Measurements from ENCODE around the gene ROR1.

- TF ChIP-seq CTCF (IDR thresholded peaks at IDR 0.05 in 2 of 3, conservative IDR thresholded peaks at IDR 0.05 in 1 of 3; ENCODE audit: borderline replicate concordance in 1 of 3, insufficient read depth in 1 of 3, low read depth in 2 of 3, low read length in 2 of 3) (no peak), POLR2A (IDR thresholded peaks at IDR 0.05; ENCODE audit: borderline replicate concordance, extremely low read depth, insufficient read depth, insufficient read length) (no peak), TCF7L2 (IDR thresholded peaks at IDR 0.05; ENCODE audit: borderline replicate concordance, extremely low read depth, insufficient read depth, insufficient read length) (no peak), ELF1 (IDR thresholded peaks at IDR 0.05; ENCODE audit: borderline replicate concordance, low read depth) (no peak), ZNF274 (IDR thresholded peaks at IDR 0.05; ENCODE audit: low read depth, low read length) (no peak), EZH2 (IDR thresholded peaks at IDR 0.05) (no peak)
- TF ChIP-seq, protein P1, sequence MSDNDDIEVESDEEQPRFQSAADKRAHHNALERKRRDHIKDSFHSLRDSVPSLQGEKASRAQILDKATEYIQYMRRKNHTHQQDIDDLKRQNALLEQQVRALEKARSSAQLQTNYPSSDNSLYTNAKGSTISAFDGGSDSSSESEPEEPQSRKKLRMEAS (IDR thresholded peaks at IDR 0.05), result no peak
- TF ChIP-seq, protein P2, sequence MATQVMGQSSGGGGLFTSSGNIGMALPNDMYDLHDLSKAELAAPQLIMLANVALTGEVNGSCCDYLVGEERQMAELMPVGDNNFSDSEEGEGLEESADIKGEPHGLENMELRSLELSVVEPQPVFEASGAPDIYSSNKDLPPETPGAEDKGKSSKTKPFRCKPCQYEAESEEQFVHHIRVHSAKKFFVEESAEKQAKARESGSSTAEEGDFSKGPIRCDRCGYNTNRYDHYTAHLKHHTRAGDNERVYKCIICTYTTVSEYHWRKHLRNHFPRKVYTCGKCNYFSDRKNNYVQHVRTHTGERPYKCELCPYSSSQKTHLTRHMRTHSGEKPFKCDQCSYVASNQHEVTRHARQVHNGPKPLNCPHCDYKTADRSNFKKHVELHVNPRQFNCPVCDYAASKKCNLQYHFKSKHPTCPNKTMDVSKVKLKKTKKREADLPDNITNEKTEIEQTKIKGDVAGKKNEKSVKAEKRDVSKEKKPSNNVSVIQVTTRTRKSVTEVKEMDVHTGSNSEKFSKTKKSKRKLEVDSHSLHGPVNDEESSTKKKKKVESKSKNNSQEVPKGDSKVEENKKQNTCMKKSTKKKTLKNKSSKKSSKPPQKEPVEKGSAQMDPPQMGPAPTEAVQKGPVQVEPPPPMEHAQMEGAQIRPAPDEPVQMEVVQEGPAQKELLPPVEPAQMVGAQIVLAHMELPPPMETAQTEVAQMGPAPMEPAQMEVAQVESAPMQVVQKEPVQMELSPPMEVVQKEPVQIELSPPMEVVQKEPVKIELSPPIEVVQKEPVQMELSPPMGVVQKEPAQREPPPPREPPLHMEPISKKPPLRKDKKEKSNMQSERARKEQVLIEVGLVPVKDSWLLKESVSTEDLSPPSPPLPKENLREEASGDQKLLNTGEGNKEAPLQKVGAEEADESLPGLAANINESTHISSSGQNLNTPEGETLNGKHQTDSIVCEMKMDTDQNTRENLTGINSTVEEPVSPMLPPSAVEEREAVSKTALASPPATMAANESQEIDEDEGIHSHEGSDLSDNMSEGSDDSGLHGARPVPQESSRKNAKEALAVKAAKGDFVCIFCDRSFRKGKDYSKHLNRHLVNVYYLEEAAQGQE (IDR thresholded peaks at IDR 0.05; ENCODE audit: low read depth), result no peak
Observed at GRCh38 chr1:63739452-63739851, 34.4 kb upstream of the ROR1 start.

Data from HCT116 (cell line).